HG02852 (cell line): ENCODE measurements around the gene EMILIN3.
A peak's percentile ranks its signal among the peaks of the same experiment; 100 is the strongest.
"Not testable (repeated sequence)": the region's sequence is repeated elsewhere in the genome, so short reads cannot be mapped to it uniquely, and the experiment has no call there.

Experiments
- ATAC-seq: cut with Tn5 transposase; IDR thresholded peaks from one replicate; pipeline ENCODE4 v1.9.1; 2021; ENCODE audit warnings: mild to moderate bottlenecking, moderate library complexity; ENCODE audit not compliant: unreplicated experiment

The EMILIN3 gene

GRCh38 chr20:41329435-41330342 lies 36.9 kb downstream of the EMILIN3 start:
- peak; percentile 83 for ATAC-seq

- ATAC-seq: no peak
Observed at GRCh38 chr20:41327178-41327577, 39.4 kb downstream of the EMILIN3 start.

- ATAC-seq: no peak
Observed at GRCh38 chr20:41320976-41321375, 45.6 kb downstream of the EMILIN3 start.

- no peak for ATAC-seq
Observed at GRCh38 chr20:41320441-41320840, 46.2 kb downstream of the EMILIN3 start.

- ATAC-seq: no peak
Observed at GRCh38 chr20:41318271-41318649, 48.4 kb downstream of the EMILIN3 start.

- ATAC-seq: peak; percentile 96
Observed at GRCh38 chr20:41317546-41318270, 48.9 kb downstream of the EMILIN3 start, which contains the start of gene ZHX3. TSS of gene ZHX3 (minus strand) at chr20:41317731. CDS start at chr20:41204916, 112,815 bp downstream.

- peak; percentile 67 for ATAC-seq
Observed at GRCh38 chr20:41316602-41317545, 49.7 kb downstream of the EMILIN3 start.

- ATAC-seq: no peak
Observed at GRCh38 chr20:41316051-41316450, 50.6 kb downstream of the EMILIN3 start.

- ATAC-seq: no peak
Observed at GRCh38 chr20:41314386-41314785, 52.2 kb downstream of the EMILIN3 start.

- not testable (repeated sequence) for ATAC-seq
Observed at GRCh38 chr20:41312009-41312408, 54.6 kb downstream of the EMILIN3 start.
